Measurements from ENCODE around the gene KRT78. TPM values are rescaled to one million over a fixed set of nuclear protein-coding genes. Genes with fewer than 3 reads are reported as not detected.

Gene KRT78
- total and polyA plus RNA-seq, 2 of the 13 experiments (the other 11 are each of a cell fraction or from before 2014, with no cell fraction given) = not detected

GRCh38 chr12:52818388-52818787 is 30.4 kb downstream of the KRT78 start:
- 2% methylated on average over 6 of the region's 7 CpGs for WGBS (ENCODE audit: low lambda C conversion rate)
- H3K9ac ChIP-seq (ENCODE audit: insufficient read depth, low read depth, low read length) = no peak overlapping the region
- H4K20me1 ChIP-seq (ENCODE audit: insufficient read depth, low read length) = no peaks in the 10 kb centered on the region
- no TSS peak for BruUV-seq (replicated peaks)
- intact Hi-C loops (cut with micrococcal nuclease; ENCODE audit: unreplicated experiment) = no loop called here
- ATAC-seq (no peak), DNase-seq (ENCODE audit: low spot score) (no peak), FAIRE-seq (no peak)
- no peaks in the 10 kb centered on the region for H3K79me2 ChIP-seq (ENCODE audit: insufficient read depth, low read length)
- H3K27ac ChIP-seq (ENCODE audit: extremely low read length, insufficient read depth, low read length) = no peak overlapping the region
- ChIA-PET POLR2A (no interaction called here), CTCF (ENCODE audit: low intra/inter-chr PET ratio, low total read pairs) (no interaction called here)
- in situ Hi-C loops (cut with HindIII; ENCODE audit: extremely low pct_ligation_motif_present, low pct_unique_long_range_greater_than_20kb) = no loop called here
- peaks cover 5 to 50% of the 10 kb centered on the region in 2 experiments; a peak in 4 of 5 replicates for H3K27me3 ChIP-seq (ENCODE audit: control insufficient read depth in 1 of 2, insufficient read depth in 2 of 2, low read length in 2 of 2)
- H3K36me3 ChIP-seq (replicated peaks in 1 of 2; ENCODE audit: control insufficient read depth in 1 of 2, insufficient read depth in 2 of 2, low read length in 2 of 2) = no peaks in the 10 kb centered on the region
- H3K4me3 ChIP-seq (replicated peaks in 1 of 3; ENCODE audit: insufficient read depth in 1 of 3, low read depth in 2 of 3, low read length in 3 of 3) = no peak overlapping the region
- H3K4me1 ChIP-seq (ENCODE audit: insufficient read depth, low read length) = no peaks in the 10 kb centered on the region
- H3K4me2 ChIP-seq (ENCODE audit: low read depth, low read length) = no peak overlapping the region
- TF ChIP-seq, protein P1, sequence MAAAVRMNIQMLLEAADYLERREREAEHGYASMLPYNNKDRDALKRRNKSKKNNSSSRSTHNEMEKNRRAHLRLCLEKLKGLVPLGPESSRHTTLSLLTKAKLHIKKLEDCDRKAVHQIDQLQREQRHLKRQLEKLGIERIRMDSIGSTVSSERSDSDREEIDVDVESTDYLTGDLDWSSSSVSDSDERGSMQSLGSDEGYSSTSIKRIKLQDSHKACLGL (CRISPR knock-in tag; IDR thresholded peaks at IDR 0.05) = no peak
- TF ChIP-seq GLI4 (CRISPR knock-in tag; IDR thresholded peaks at IDR 0.05; ENCODE audit: borderline replicate concordance) = no peak
- TF ChIP-seq, protein P2, sequence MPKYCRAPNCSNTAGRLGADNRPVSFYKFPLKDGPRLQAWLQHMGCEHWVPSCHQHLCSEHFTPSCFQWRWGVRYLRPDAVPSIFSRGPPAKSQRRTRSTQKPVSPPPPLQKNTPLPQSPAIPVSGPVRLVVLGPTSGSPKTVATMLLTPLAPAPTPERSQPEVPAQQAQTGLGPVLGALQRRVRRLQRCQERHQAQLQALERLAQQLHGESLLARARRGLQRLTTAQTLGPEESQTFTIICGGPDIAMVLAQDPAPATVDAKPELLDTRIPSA (CRISPR knock-in tag; IDR thresholded peaks at IDR 0.05; ENCODE audit: borderline replicate concordance) = no peak
- no peak for TF ChIP-seq TRIM24 (CRISPR knock-in tag; IDR thresholded peaks at IDR 0.05)
- TF ChIP-seq HNRNPH1 (optimal IDR thresholded peaks at IDR 0.05; ENCODE audit: low read depth, low read length) = no peak
- TF ChIP-seq, protein P3, sequence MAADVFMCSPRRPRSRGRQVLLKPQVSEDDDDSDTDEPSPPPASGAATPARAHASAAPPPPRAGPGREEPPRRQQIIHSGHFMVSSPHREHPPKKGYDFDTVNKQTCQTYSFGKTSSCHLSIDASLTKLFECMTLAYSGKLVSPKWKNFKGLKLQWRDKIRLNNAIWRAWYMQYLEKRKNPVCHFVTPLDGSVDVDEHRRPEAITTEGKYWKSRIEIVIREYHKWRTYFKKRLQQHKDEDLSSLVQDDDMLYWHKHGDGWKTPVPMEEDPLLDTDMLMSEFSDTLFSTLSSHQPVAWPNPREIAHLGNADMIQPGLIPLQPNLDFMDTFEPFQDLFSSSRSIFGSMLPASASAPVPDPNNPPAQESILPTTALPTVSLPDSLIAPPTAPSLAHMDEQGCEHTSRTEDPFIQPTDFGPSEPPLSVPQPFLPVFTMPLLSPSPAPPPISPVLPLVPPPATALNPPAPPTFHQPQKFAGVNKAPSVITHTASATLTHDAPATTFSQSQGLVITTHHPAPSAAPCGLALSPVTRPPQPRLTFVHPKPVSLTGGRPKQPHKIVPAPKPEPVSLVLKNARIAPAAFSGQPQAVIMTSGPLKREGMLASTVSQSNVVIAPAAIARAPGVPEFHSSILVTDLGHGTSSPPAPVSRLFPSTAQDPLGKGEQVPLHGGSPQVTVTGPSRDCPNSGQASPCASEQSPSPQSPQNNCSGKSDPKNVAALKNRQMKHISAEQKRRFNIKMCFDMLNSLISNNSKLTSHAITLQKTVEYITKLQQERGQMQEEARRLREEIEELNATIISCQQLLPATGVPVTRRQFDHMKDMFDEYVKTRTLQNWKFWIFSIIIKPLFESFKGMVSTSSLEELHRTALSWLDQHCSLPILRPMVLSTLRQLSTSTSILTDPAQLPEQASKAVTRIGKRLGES (CRISPR knock-in tag; IDR thresholded peaks at IDR 0.05; ENCODE audit: borderline replicate concordance) = no peak
- no peak for TF ChIP-seq ZNF737 (CRISPR knock-in tag; IDR thresholded peaks at IDR 0.05; ENCODE audit: borderline replicate concordance)
- TF ChIP-seq, protein P4, sequence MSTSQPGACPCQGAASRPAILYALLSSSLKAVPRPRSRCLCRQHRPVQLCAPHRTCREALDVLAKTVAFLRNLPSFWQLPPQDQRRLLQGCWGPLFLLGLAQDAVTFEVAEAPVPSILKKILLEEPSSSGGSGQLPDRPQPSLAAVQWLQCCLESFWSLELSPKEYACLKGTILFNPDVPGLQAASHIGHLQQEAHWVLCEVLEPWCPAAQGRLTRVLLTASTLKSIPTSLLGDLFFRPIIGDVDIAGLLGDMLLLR (CRISPR knock-in tag; IDR thresholded peaks at IDR 0.05) = no peak
- TF ChIP-seq NCOR1 (IDR thresholded peaks at IDR 0.05; ENCODE audit: borderline replicate concordance, low read length) = no peak
- no peak for TF ChIP-seq TSC22D2 (CRISPR knock-in tag; IDR thresholded peaks at IDR 0.05; ENCODE audit: borderline replicate concordance)
- H2AFZ ChIP-seq (ENCODE audit: low read length) = no peak overlapping the region
- H3K9me3 ChIP-seq (ENCODE audit: low read length) = no peaks in the 10 kb centered on the region
